ENCODE results near the gene RTN3. TPM values are rescaled to one million over a fixed set of nuclear protein-coding genes. Genes with fewer than 3 reads are reported as not detected.

The RTN3 gene
- total RNA-seq, 1 experiment from 2014 or later = 95.0 TPM

DNA sequence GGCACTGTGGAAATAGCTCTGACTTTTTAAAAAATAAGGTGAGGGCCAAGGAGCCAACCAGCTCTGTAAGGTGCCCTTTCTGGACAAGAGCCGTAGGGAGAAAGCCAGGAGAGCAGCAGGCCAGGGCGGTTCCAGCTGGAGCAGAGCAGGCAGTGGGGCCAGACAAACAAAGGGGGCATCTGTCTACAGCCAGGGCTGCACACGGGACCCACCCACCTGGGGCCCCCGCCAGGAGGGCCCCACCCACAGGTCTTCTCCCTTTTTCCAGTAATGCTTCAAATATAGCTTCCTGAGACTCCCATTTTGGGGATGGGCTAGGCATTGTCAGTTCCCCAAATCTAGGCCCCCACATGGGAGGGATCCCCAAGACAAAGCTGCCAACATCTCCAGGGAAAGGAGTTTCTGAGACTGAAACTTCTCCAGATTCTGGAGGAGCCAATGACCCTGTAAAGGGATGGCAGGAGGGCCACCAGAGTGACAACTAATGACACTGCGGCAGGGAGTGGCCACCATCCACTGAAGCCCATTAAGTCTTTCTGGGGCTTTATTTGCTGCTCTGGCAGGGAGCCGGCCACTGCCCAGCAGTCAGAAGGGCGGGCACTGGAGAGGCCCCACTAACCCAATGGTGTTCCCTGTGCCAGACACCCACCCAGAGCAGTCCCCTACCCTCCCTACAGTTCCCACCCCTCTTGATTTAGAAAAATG lies 85.4 kb downstream of the RTN3 start:
- ChIA-PET RAD21 (ENCODE audit: low non-redundant PET in 1 of 2, low total read pairs in 2 of 2, uncharacterized antibody in 2 of 2, unreplicated experiment in 2 of 2) (interaction anchor here in 1 of 2 experiments (0.8 kb wide), 1 partner anchor 105 kb away, joined by 3 read pairs; no protein-coding TSS in a partner anchor), POLR2A (no interaction called here), CTCF (interaction anchor here (1.3 to 2.7 kb wide), 2 partner anchors 12 to 179 kb away, joined by 3 to 20 read pairs; no protein-coding TSS in a partner anchor)
- Histone ChIP-seq H3K9ac (ENCODE audit: low read length) (no peak overlapping the region), H3K9me2 (ENCODE audit: insufficient read depth) (no peaks in the 10 kb centered on the region), H3K36me3 (ENCODE audit: control insufficient read depth in 1 of 2, insufficient read depth in 2 of 2, low read length in 2 of 2) (peaks cover 0 to 4% of the 10 kb centered on the region in 2 experiments; a peak in 2 of 4 replicates), H3K27ac (ENCODE audit: low read depth, low read length) (peak overlapping the region; percentile 7; the same call in 1 of the 2 replicates), H3K79me2 (ENCODE audit: insufficient read depth, low read length) (peaks cover 21% of the 10 kb centered on the region), H3K4me1 (ENCODE audit: control insufficient read depth in 1 of 2, insufficient read depth in 2 of 2, low read length in 2 of 2) (peaks cover 14 to 29% of the 10 kb centered on the region in 2 experiments), H3K27me3 (ENCODE audit: insufficient read depth, low read length) (no peaks in the 10 kb centered on the region), H3K4me3 (replicated peaks in 1 of 2; ENCODE audit: low read depth in 1 of 2, low read length in 2 of 2) (peak overlapping the region; percentile 78 to 88), H3K4me2 (ENCODE audit: low read length) (peak overlapping the region; percentile 97), H2AFZ (ENCODE audit: low read depth, low read length, poor library complexity, severe bottlenecking) (no peak overlapping the region), H4K20me1 (ENCODE audit: insufficient read depth) (peaks cover 9% of the 10 kb centered on the region; the same call in 1 of the 2 replicates), H3K9me3 (ENCODE audit: control insufficient read depth in 1 of 2, insufficient read depth in 1 of 2, low read depth in 1 of 2, low read length in 2 of 2) (no peaks in the 10 kb centered on the region)
- BruUV-seq (replicated peaks) = no TSS peak
- intact Hi-C loops (cut with micrococcal nuclease) = loop anchor here (2.0 to 5.0 kb wide), 2 partner anchors 178 to 381 kb away; no protein-coding TSS in a partner anchor
- no peak for DNase-seq (ENCODE audit: low read depth, low spot score)
- TF ChIP-seq ZFX (IDR thresholded peaks at IDR 0.05) (no peak), ZNF274 (IDR thresholded peaks at IDR 0.05; ENCODE audit: low read depth, low read length) (no peak), YY1 (IDR thresholded peaks at IDR 0.05; ENCODE audit: extremely low read depth, insufficient replicate concordance, low read depth, low read length) (no peak), FOSL1 (IDR thresholded peaks at IDR 0.05; ENCODE audit: low read depth) (no peak), RAD21 (IDR thresholded peaks at IDR 0.05; ENCODE audit: low read depth) (no peak), CEBPB (IDR thresholded peaks at IDR 0.05; ENCODE audit: low read depth) (no peak), SRF (IDR thresholded peaks at IDR 0.05; ENCODE audit: low read depth) (no peak)
- TF ChIP-seq, protein P1, sequence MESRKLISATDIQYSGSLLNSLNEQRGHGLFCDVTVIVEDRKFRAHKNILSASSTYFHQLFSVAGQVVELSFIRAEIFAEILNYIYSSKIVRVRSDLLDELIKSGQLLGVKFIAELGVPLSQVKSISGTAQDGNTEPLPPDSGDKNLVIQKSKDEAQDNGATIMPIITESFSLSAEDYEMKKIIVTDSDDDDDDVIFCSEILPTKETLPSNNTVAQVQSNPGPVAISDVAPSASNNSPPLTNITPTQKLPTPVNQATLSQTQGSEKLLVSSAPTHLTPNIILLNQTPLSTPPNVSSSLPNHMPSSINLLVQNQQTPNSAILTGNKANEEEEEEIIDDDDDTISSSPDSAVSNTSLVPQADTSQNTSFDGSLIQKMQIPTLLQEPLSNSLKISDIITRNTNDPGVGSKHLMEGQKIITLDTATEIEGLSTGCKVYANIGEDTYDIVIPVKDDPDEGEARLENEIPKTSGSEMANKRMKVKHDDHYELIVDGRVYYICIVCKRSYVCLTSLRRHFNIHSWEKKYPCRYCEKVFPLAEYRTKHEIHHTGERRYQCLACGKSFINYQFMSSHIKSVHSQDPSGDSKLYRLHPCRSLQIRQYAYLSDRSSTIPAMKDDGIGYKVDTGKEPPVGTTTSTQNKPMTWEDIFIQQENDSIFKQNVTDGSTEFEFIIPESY (IDR thresholded peaks at IDR 0.05; ENCODE audit: extremely low read depth, insufficient replicate concordance, low read length) = no peak
- no peak for ATAC-seq
